CD4-positive, alpha-beta T cell treated with Interleukin-10 for 1 hour (primary cell): ENCODE measurements around the gene CYP2S1.
"Not testable (repeated sequence)": the region's sequence is repeated elsewhere in the genome, so short reads cannot be mapped to it uniquely, and the experiment has no call there.

Experiments
- DNase-seq: peaks from one replicate; pipeline ENCODE4 v3.0.0-alpha.2; 2020

CYP2S1 gene

GRCh38 chr19:41226874-41227390 lies 33.9 kb downstream of the CYP2S1 start:
- no peak for DNase-seq

- DNase-seq = no peak
Observed at GRCh38 chr19:41228486-41228885, 35.5 kb downstream of the CYP2S1 start.

GRCh38 chr19:41229338-41229737 lies 36.3 kb downstream of the CYP2S1 start:
- DNase-seq = not testable (repeated sequence)

- DNase-seq = no peak
Observed at GRCh38 chr19:41230067-41230857, 37.2 kb downstream of the CYP2S1 start.

GRCh38 chr19:41232686-41233085 lies 39.7 kb downstream of the CYP2S1 start:
- DNase-seq = no peak

GRCh38 chr19:41233748-41234240 lies 40.8 kb downstream of the CYP2S1 start:
- peak; percentile 12 for DNase-seq

- DNase-seq = no peak
Observed at GRCh38 chr19:41234512-41235168, 41.6 kb downstream of the CYP2S1 start.

GRCh38 chr19:41235480-41235879 lies 42.5 kb downstream of the CYP2S1 start:
- DNase-seq = no peak

GRCh38 chr19:41238244-41238643 lies 45.2 kb downstream of the CYP2S1 start:
- DNase-seq = no peak

GRCh38 chr19:41239363-41239762 lies 46.3 kb downstream of the CYP2S1 start:
- DNase-seq = no peak

GRCh38 chr19:41239961-41240574 lies 47.0 kb downstream of the CYP2S1 start:
- no peak for DNase-seq

- no peak for DNase-seq
Observed at GRCh38 chr19:41241859-41242258, 48.8 kb downstream of the CYP2S1 start.

- DNase-seq = no peak
Observed at GRCh38 chr19:41244117-41244516, 51.1 kb downstream of the CYP2S1 start.

- DNase-seq = no peak
Observed at GRCh38 chr19:41245843-41246242, 52.8 kb downstream of the CYP2S1 start.

- no peak for DNase-seq
Observed at GRCh38 chr19:41248895-41249294, 55.9 kb downstream of the CYP2S1 start.

- no peak for DNase-seq
Observed at GRCh38 chr19:41249707-41250423, 56.8 kb downstream of the CYP2S1 start.

GRCh38 chr19:41253660-41254059 lies 60.6 kb downstream of the CYP2S1 start:
- no peak for DNase-seq

GRCh38 chr19:41255171-41255570 lies 62.2 kb downstream of the CYP2S1 start:
- DNase-seq = no peak
